Measurements from ENCODE around the gene SIAH1. TPM values are rescaled to one million over a fixed set of nuclear protein-coding genes. Genes with fewer than 3 reads are reported as not detected.

SIAH1 gene
- total RNA-seq, 1 experiment from 2014 or later: 18.6 TPM

DNA sequence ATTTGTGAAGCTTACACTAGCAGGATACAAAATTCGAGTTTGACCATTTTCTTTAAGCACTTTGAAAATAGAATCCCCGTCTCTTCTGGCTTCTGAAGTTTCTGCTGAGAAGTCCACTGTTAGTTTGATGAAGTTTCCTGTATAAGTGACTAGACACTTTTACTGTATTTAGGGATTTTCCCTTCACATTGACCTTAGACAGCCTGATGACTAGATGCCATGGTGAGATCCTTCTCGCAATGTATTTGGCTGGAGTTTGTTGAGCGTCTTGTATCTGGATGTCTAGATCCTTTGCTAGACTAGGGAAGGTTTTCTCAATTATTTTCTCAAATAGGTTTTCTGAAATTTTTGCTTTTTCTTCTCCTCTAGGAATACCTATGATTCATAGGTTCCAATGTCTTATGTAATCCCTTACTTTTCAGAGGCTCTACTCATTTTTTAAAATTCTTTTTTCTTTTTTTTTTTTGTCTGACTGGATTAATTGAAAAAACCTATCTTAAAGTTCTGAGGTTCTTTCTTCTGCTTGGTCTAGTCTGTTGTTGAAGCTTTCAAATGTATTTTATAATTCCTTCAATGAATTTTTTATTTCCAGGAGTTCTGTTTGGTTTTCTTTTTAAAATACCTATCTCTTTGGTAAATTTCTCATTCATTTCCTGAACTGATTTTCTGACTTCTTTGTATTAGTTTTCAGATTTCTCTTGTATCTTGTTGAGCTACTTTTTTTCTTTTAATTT lies 74.1 kb downstream of the SIAH1 start:
- Histone ChIP-seq H3K27ac (no peak overlapping the region), H3F3A (ENCODE audit: insufficient read depth, low read depth) (no peaks in the 10 kb centered on the region), H2AFZ (no peak overlapping the region), H3K4me2 (no peak overlapping the region), H3K79me2 (ENCODE audit: low read depth) (no peaks in the 10 kb centered on the region), H3K9me3 (ENCODE audit: insufficient read depth, low read depth) (peaks cover 21% of the 10 kb centered on the region), H3K36me3 (ENCODE audit: low read depth) (peaks cover 36% of the 10 kb centered on the region), H3K4me1 (replicated peaks; ENCODE audit: insufficient read depth) (no peaks in the 10 kb centered on the region), H3K4me3 (0 out of 2 replicates have a peak overlapping the region, but pooled peaks have one; percentile 15), H3K9me2 (ENCODE audit: insufficient read depth) (no peaks in the 10 kb centered on the region), H3K27me3 (ENCODE audit: insufficient read depth, low read depth) (no peaks in the 10 kb centered on the region), H4K20me1 (ENCODE audit: insufficient read depth) (no peaks in the 10 kb centered on the region)
- DNase-seq: no peak
- no TSS peak for BruUV-seq (replicated peaks)
- CTCF ChIA-PET: no interaction called here
- POLR2A ChIA-PET (ENCODE audit: unreplicated experiment): no interaction called here
- no peak for TF ChIP-seq EZH2 (IDR thresholded peaks at IDR 0.05; ENCODE audit: low read depth)
- TF ChIP-seq, protein P1, sequence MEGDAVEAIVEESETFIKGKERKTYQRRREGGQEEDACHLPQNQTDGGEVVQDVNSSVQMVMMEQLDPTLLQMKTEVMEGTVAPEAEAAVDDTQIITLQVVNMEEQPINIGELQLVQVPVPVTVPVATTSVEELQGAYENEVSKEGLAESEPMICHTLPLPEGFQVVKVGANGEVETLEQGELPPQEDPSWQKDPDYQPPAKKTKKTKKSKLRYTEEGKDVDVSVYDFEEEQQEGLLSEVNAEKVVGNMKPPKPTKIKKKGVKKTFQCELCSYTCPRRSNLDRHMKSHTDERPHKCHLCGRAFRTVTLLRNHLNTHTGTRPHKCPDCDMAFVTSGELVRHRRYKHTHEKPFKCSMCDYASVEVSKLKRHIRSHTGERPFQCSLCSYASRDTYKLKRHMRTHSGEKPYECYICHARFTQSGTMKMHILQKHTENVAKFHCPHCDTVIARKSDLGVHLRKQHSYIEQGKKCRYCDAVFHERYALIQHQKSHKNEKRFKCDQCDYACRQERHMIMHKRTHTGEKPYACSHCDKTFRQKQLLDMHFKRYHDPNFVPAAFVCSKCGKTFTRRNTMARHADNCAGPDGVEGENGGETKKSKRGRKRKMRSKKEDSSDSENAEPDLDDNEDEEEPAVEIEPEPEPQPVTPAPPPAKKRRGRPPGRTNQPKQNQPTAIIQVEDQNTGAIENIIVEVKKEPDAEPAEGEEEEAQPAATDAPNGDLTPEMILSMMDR (conservative IDR thresholded peaks at IDR 0.05): no peak
- intact Hi-C loops (cut with micrococcal nuclease; ENCODE audit: unreplicated experiment): loop anchor here (10.0 kb wide), 1 partner anchor 46 kb away; no protein-coding TSS in a partner anchor

Other genes starting within 250 kb of the SIAH1 start
- gene ABCC12, start 229.4 kb downstream of the SIAH1 start, total RNA-seq (2021): not detected in 2 replicates
- 41.9 and 47.0 TPM in 2 replicates for gene LONP2, start 141.1 kb downstream of the SIAH1 start, total RNA-seq (2021)
- 0.83 and 1.9 TPM in 2 replicates for gene ABCC11, start 137.9 kb downstream of the SIAH1 start, total RNA-seq (2021)
- 21.6 and 23.8 TPM in 2 replicates for gene N4BP1, start 224.8 kb upstream of the SIAH1 start, total RNA-seq (2021)

Measured in PC-9 (cell line).